ENCODE results near the gene ARAP2. TPM values are rescaled to one million over a fixed set of nuclear protein-coding genes. Genes with fewer than 3 reads are reported as not detected.

Gene ARAP2
- total RNA-seq, 1 experiment from 2014 or later, result 13.6 TPM

GRCh38 chr4:36207367-36207766 lies 36.9 kb downstream of the ARAP2 start:
- TF ChIP-seq SP1 (IDR thresholded peaks at IDR 0.05; ENCODE audit: low read depth) (no peak), EZH2 (IDR thresholded peaks at IDR 0.05) (no peak), CBX3 (IDR thresholded peaks at IDR 0.05; ENCODE audit: low read depth) (no peak), SIN3A (IDR thresholded peaks at IDR 0.05; ENCODE audit: low read depth) (no peak)
- TF ChIP-seq, protein P1, sequence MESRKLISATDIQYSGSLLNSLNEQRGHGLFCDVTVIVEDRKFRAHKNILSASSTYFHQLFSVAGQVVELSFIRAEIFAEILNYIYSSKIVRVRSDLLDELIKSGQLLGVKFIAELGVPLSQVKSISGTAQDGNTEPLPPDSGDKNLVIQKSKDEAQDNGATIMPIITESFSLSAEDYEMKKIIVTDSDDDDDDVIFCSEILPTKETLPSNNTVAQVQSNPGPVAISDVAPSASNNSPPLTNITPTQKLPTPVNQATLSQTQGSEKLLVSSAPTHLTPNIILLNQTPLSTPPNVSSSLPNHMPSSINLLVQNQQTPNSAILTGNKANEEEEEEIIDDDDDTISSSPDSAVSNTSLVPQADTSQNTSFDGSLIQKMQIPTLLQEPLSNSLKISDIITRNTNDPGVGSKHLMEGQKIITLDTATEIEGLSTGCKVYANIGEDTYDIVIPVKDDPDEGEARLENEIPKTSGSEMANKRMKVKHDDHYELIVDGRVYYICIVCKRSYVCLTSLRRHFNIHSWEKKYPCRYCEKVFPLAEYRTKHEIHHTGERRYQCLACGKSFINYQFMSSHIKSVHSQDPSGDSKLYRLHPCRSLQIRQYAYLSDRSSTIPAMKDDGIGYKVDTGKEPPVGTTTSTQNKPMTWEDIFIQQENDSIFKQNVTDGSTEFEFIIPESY (IDR thresholded peaks at IDR 0.05; ENCODE audit: extremely low read depth, insufficient replicate concordance, low read length), result no peak
- Histone ChIP-seq H3K79me2 (ENCODE audit: insufficient read depth, low read length) (no peaks in the 10 kb centered on the region), H3K4me3 (replicated peaks in 1 of 2; ENCODE audit: low read depth in 1 of 2, low read length in 2 of 2) (no peak overlapping the region), H3K27me3 (ENCODE audit: insufficient read depth, low read length) (no peaks in the 10 kb centered on the region), H2AFZ (ENCODE audit: low read depth, low read length, poor library complexity, severe bottlenecking) (no peak overlapping the region), H3K9ac (ENCODE audit: low read length) (no peak overlapping the region), H3K9me3 (ENCODE audit: control insufficient read depth in 1 of 2, insufficient read depth in 1 of 2, low read depth in 1 of 2, low read length in 2 of 2) (no peaks in the 10 kb centered on the region), H3K9me2 (ENCODE audit: insufficient read depth) (no peaks in the 10 kb centered on the region), H3K4me1 (ENCODE audit: control insufficient read depth in 1 of 2, insufficient read depth in 2 of 2, low read length in 2 of 2) (no peaks in the 10 kb centered on the region), H3K4me2 (ENCODE audit: low read length) (no peak overlapping the region), H3K36me3 (ENCODE audit: control insufficient read depth in 1 of 2, insufficient read depth in 2 of 2, low read length in 2 of 2) (peaks cover 2 to 4% of the 10 kb centered on the region in 2 experiments; a peak in 1 of 4 replicates), H4K20me1 (ENCODE audit: insufficient read depth) (no peaks in the 10 kb centered on the region; the same call in 1 of the 2 replicates), H3K27ac (ENCODE audit: low read depth, low read length) (no peak overlapping the region)
- intact Hi-C loops (cut with micrococcal nuclease), result no loop called here
- ChIA-PET CTCF (no interaction called here), RAD21 (ENCODE audit: low non-redundant PET in 1 of 2, low total read pairs in 2 of 2, uncharacterized antibody in 2 of 2, unreplicated experiment in 2 of 2) (no interaction called here), POLR2A (no interaction called here)
- DNase-seq (ENCODE audit: low read depth, low spot score) (no peak), ATAC-seq (no peak)
- no TSS peak for BruUV-seq (replicated peaks)

- RAD21 ChIA-PET (ENCODE audit: low non-redundant PET in 1 of 2, low total read pairs in 2 of 2, uncharacterized antibody in 2 of 2, unreplicated experiment in 2 of 2), result no interaction called here
- POLR2A ChIA-PET, result no interaction called here
- intact Hi-C loops (cut with micrococcal nuclease), result no loop called here
- Histone ChIP-seq H3K9me3 (ENCODE audit: control insufficient read depth in 1 of 2, insufficient read depth in 1 of 2, low read depth in 1 of 2, low read length in 2 of 2) (no peaks in the 10 kb centered on the region), H3K4me2 (ENCODE audit: low read length) (no peak overlapping the region), H3K36me3 (ENCODE audit: control insufficient read depth in 1 of 2, insufficient read depth in 2 of 2, low read length in 2 of 2) (peaks cover 2 to 4% of the 10 kb centered on the region in 2 experiments; a peak in 1 of 4 replicates), H3K9me2 (ENCODE audit: insufficient read depth) (no peaks in the 10 kb centered on the region), H3K27me3 (ENCODE audit: insufficient read depth, low read length) (no peaks in the 10 kb centered on the region), H4K20me1 (ENCODE audit: insufficient read depth) (no peaks in the 10 kb centered on the region; the same call in 1 of the 2 replicates), H3K9ac (ENCODE audit: low read length) (no peak overlapping the region), H3K4me1 (ENCODE audit: control insufficient read depth in 1 of 2, insufficient read depth in 2 of 2, low read length in 2 of 2) (no peaks in the 10 kb centered on the region), H3K4me3 (replicated peaks in 1 of 2; ENCODE audit: low read depth in 1 of 2, low read length in 2 of 2) (no peak overlapping the region), H3K79me2 (ENCODE audit: insufficient read depth, low read length) (no peaks in the 10 kb centered on the region), H2AFZ (ENCODE audit: low read depth, low read length, poor library complexity, severe bottlenecking) (no peak overlapping the region), H3K27ac (ENCODE audit: low read depth, low read length) (no peak overlapping the region)
- ATAC-seq (no peak), DNase-seq (ENCODE audit: low read depth, low spot score) (no peak)
- no TSS peak for BruUV-seq (replicated peaks)
- TF ChIP-seq POLR2A (IDR thresholded peaks at IDR 0.05; ENCODE audit: borderline replicate concordance, extremely low read depth, insufficient read depth, insufficient read length) (no peak), CEBPB (IDR thresholded peaks at IDR 0.05; ENCODE audit: low read depth) (no peak), EZH2 (IDR thresholded peaks at IDR 0.05) (no peak), RAD21 (IDR thresholded peaks at IDR 0.05; ENCODE audit: low read depth) (no peak), ZNF274 (IDR thresholded peaks at IDR 0.05; ENCODE audit: low read depth, low read length) (no peak), JUND (IDR thresholded peaks at IDR 0.05) (no peak), POLR2AphosphoS5 (IDR thresholded peaks at IDR 0.05; ENCODE audit: low read depth, low read length) (no peak), FOSL1 (IDR thresholded peaks at IDR 0.05; ENCODE audit: low read depth) (no peak), CBX3 (IDR thresholded peaks at IDR 0.05; ENCODE audit: low read depth) (no peak), EGR1 (IDR thresholded peaks at IDR 0.05; ENCODE audit: low read depth) (no peak), TCF7L2 (IDR thresholded peaks at IDR 0.05; ENCODE audit: borderline replicate concordance, extremely low read depth, insufficient read depth, insufficient read length) (no peak), SP1 (IDR thresholded peaks at IDR 0.05; ENCODE audit: low read depth) (no peak), SRF (IDR thresholded peaks at IDR 0.05; ENCODE audit: low read depth) (no peak)
- TF ChIP-seq, protein P2, sequence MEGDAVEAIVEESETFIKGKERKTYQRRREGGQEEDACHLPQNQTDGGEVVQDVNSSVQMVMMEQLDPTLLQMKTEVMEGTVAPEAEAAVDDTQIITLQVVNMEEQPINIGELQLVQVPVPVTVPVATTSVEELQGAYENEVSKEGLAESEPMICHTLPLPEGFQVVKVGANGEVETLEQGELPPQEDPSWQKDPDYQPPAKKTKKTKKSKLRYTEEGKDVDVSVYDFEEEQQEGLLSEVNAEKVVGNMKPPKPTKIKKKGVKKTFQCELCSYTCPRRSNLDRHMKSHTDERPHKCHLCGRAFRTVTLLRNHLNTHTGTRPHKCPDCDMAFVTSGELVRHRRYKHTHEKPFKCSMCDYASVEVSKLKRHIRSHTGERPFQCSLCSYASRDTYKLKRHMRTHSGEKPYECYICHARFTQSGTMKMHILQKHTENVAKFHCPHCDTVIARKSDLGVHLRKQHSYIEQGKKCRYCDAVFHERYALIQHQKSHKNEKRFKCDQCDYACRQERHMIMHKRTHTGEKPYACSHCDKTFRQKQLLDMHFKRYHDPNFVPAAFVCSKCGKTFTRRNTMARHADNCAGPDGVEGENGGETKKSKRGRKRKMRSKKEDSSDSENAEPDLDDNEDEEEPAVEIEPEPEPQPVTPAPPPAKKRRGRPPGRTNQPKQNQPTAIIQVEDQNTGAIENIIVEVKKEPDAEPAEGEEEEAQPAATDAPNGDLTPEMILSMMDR (IDR thresholded peaks at IDR 0.05 in 2 of 3, conservative IDR thresholded peaks at IDR 0.05 in 1 of 3; ENCODE audit: borderline replicate concordance in 1 of 3, insufficient read depth in 1 of 3, low read depth in 2 of 3, low read length in 2 of 3), result no peak
- CTCF ChIA-PET, result no interaction called here
These were observed 37.6 kb downstream of the ARAP2 start for GRCh38 chr4:36206603-36207311.

Measured in HCT116 (cell line).